GM21360 (cell line): ENCODE results near the gene ZNF844.
A peak's percentile ranks its signal among the peaks of the same experiment; 100 is the strongest.
"Not testable (repeated sequence)": the region's sequence is repeated elsewhere in the genome, so short reads cannot be mapped to it uniquely, and the experiment has no call there.

ENCODE experiments used
- ATAC-seq: cut with Tn5 transposase; IDR thresholded peaks from one replicate; pipeline ENCODE4 v1.9.1; 2021; ENCODE audit warnings: mild to moderate bottlenecking, moderate library complexity; ENCODE audit not compliant: unreplicated experiment

Gene ZNF844

DNA sequence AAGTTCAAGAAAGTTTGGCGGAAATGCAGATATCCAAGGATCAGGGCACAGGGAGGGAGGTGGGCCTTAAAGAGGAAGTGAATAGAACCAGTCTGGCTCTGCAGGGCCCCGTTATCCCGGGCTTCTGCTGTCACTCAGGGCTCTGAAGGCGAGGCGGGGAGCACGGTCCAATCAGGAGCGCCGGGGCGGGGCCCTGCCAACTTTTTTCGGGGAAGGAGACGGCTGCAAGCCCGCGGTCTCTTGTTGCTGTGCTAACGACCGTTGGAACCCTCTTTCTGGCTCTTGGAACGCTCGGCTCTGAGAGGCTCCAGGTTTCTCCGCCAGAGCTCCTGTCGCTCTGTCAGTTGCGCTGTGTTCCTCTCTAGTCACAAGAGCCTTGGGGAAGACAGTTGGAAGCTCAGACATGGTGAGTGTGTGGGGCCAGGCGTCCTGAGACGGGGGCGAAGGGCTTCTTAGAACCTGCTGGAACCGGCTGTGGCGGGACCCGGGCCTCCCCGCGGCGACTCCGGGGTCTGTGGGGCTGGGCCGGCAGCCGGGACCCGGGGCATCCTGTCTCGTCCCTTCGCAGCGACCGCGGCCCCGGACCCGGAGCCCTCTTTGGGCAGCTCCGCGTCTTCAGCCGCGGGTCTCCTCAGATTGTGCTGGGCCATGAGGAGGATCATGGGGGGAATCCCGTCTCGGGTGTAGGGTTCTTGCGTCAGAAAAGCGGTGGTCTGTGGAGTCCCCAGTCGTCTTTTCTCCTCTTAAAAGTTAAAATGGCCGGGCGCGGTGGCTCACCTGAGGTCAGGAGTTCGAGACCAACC is 27.7 kb downstream of the ZNF844 start:
- peak; percentile 68 for ATAC-seq

DNA sequence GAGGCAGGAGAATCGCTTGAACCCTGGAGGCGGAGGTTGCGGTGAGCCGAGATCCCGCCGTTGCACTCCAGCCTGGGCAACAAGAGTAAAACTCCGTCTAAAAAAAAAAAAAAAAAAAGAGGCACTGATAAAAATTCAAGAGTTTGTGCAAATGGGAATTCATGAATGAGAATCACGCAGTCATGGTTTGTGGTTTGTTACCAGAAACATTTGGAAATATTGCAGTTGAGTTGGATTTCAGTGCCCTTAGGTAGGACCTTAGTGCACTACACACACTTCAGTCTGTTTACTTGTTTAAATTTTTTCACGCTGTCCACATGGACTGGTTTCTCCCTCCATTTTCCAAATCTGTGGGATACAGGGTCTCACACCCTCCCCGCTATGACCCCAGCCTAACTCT is 28.4 kb downstream of the ZNF844 start:
- ATAC-seq: no peak

DNA sequence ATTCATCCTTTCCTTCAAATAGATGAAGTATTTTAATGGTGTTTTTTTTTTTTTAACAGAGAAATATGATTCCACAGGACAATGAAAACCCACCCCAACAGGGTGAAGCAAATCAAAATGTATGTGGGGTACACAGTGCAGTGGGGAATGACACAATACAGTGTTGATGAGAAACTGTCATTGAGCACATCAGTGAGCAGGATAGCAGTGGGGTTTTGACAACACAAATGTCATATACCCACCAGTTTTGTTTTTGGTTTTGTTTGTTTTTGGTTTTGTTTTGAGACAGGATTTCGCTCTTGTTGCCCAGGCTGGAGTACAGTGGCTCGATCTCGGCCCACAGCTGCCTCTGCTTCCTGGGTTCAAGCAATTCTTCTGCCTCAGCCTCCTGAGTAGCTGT is 29.2 kb downstream of the ZNF844 start:
- no peak for ATAC-seq

DNA sequence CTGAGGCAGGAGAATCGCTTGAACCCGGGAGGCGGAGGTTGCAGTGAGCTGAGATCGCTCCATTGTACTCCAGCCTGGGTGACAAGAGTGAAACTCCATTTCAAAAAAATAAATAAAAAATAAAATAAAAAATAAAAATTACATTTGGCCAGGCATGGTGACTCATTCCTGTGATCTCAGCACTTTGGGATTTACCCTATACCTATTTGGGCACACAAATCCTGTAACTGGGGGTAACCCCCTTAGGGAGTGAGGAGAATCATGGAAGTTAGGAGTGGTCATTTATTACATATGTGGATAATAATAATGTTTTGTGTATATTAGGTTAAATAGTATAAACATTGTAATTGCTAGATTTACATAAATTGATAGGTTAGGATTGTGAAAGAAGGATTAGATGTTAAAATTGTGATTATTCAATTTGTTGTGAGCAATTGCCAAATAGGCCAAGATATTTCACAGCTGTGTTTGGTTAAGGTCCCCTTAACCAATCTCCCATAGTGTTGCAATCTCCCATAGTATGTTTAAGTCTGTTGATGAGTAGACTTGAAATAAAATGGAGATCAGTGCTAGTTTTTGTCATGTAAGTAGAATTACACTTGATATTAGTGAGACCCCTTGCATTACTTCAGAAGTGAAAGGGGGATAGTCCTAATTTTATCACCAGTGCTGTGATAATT is 30.7 kb downstream of the ZNF844 start:
- ATAC-seq: no peak

DNA sequence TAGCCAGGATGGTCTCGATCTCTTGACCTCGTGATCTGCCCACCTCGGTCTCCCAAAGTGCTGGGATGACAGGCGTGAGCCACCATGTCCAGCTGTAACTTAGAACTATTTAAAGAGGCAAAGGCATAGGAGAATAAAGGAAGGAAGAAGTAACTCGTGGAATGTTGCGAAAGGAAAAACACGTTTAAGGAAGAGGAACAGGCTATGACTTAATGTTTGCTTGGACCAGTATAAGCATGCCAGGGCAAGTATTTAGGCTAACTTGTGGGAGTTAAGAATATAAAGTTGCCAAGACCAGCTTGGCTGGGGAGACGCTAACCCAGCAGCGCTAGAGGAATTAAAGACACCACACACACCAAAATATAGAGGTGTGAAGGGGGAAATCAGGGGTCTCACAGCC is 33.5 kb downstream of the ZNF844 start:
- no peak for ATAC-seq

DNA sequence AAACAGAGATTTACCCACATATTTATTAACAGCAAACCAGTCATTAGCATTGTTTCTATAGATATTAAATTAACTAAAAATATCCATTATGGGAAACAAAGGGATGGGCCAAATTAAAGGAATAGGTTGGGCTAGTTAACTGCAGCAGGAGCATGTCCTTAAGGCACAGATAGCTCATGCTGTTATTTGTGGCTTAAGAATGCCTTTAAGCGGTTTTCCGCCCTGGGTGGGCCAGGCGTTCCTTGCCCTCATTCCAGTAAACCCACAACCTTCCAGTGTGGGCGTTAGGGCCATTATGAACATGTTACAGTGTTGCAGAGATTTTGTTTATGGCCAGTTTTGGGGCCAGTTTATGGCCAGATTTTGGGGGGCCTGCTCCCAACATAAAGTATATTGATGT is 39.4 kb downstream of the ZNF844 start:
- not testable (repeated sequence) for ATAC-seq

DNA sequence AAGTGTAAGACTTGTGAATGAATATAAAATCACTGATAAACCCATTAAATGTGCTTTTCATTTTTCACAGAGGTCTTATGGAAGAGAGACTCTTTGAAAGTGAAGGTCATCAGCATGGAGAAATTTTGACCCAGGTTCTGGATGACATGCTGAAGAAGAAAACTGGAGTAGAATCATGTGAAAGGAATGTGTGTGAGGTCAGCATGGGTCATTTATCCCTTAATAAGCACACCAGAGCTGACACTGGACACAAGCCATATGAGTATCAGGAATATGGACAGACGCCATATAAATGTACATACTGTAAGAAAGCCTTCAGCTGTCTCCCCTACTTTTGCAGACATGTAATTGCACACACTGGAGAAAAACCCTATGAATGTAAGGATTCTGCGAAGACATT is 46.6 kb downstream of the ZNF844 start:
- ATAC-seq: no peak

DNA sequence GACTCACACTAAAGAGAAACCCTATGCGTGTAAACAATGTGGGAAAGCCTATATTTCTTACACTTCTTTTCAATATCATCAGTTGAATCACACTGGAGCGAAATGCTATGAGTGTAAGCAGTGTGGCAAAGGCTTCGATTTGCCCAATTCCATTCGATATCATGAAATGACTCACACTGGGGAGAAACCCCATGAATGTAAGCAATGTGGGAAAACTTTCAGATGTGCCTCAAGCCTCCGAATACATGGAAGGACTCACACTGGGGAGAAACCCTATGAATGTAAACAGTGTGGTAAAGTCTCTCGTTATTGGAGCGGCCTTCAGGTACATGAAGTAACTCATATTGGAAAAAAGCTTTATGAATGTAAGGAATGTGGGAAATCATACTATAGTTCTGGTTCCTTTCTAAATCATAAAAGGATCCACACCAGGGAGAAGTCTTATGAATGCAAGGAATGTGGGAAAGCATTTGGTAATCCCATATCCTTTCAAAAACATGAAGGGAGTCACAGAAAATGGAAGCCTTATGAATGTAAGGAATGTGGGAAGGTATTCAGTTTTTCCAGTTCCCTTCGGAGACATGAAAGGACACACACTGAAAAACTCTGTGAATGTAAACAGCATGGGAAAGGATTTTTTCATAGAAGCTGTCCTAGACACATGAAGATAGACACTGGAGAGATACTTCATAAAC is 47.6 kb downstream of the ZNF844 start:
- no peak for ATAC-seq

DNA sequence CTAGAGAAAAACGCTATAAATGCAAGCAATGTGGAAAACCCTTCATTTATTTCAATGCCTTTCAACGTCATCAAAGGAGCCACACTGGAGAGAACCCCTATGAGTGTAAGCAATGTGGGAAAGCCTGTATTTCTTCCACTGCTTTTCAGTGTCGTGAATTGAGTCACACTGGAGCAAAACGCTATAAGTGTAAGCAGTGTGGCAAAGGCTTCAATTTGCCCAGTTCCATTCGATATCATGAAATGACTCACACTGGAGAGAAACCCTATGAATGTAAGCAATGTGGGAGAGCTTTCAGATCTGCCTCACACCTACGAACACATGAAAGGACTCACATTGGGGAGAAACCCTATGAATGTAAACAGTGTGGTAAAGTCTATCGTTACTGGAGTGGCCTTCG is 48.2 kb downstream of the ZNF844 start:
- no peak for ATAC-seq

DNA sequence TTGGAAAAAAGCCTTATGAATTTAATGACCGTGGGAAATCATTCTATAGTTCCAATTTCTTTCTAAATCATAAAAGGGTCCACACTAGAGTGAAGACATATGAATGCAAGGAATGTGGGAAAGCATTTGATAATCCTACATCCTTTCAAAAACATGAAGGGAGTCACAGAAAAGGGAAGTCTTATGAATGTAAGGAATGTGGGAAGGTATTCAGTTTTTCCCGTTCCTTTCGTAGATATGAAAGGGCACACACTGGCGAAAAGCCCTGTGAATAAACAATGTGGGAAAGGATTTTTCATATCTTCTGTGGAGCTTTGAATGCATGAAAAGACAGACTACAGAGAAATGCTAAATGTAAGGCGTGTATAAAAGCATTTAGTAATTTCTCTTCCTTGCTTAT is 48.6 kb downstream of the ZNF844 start:
- ATAC-seq: no peak

DNA sequence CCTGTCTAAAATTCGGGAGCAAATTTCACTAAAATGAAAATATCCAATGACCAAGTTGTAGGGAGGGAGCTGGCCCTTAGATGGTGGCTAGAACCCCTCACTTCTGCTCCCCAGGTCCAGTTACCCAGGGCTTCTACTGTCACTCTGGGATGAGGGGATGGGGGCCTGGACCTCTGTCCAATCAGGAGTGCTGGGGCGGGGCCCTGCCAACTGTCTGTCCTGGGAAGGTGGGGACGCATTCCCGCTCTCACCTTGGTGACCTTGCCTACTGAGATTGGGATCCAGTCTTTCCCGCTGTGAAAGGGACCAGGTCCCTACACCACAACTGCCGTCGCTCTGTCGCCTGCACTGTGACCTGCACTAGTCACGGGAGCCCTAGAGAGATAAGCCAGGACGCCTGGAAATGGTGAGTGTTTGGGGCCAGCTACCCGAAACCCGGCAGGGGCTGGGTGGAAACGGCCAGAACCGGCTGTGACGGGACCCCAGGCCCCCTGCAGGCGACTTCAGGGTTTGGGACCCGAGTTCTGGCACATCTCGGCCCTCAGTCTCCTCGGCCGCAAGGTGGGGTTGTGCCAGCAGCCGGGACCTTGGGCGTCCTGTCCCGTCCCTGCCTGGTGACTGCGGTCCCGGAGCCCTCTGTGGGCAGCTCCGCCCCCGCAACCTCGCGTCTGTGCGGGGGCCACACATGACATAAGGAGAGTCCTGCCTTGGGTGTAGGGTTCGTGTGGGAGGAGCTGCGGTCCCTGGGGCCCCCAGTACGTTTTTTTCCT is 52.9 kb downstream of the ZNF844 start:
- ATAC-seq: no peak

DNA sequence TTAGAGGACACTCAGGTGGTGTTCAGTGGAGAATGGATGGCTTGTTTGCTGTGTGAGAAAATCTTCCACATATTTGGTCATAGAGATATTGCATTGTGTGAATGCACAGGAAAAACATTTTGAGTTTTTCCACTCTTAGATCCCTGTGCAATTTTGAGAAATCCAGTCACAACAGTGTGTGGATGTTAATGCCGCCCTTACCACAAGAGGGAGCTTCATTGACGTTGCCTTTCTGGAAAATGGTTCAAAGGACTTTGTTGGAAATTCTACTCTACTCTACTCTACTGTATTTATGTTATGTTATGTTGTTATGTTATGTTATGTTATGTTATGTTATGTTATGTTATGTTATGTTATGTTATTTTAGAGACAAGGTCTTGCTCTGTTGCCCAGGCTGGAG is 62.2 kb downstream of the ZNF844 start:
- ATAC-seq: no peak
